RKO (cell line): ENCODE data around the gene NPM3.

Experiments
- DNase-seq: peaks from one replicate; pipeline ENCODE4 v3.0.0-alpha.2; 2016; ENCODE audit warnings: low spot score

Gene NPM3

DNA sequence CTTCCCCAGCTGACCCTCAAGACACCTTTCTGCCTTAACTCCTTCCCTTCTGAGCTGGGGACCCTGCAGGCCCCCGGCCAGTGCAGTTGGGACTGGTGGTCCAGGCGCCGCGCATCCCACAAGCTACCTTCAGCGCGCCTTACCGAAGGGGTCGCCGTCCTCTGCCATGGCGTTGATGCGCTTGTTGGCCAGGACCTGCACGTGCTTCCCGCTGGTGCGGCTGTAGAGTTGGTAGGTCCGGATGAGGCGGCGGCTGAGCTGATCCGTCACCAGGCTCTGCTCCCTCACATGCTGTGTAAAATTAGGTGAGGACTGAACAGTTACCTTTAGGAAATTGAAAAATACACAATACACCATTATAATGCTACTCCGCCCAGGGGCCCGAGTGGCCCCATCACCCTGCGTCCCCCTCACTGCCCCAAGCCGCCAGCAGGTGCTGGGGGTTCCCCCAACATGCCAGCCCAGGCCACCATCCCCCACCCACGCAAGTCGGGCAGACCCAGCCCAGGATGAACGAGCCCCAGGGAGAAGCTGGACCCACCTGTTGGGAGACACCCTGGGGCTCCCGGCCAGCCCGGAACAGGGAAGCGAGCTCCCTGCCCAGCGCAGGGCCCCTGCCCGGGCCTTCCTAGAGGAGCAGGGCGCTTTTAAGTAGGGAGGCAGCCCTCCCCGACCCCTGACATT is 8.5 kb downstream of the NPM3 start:
- no peak for DNase-seq

DNA sequence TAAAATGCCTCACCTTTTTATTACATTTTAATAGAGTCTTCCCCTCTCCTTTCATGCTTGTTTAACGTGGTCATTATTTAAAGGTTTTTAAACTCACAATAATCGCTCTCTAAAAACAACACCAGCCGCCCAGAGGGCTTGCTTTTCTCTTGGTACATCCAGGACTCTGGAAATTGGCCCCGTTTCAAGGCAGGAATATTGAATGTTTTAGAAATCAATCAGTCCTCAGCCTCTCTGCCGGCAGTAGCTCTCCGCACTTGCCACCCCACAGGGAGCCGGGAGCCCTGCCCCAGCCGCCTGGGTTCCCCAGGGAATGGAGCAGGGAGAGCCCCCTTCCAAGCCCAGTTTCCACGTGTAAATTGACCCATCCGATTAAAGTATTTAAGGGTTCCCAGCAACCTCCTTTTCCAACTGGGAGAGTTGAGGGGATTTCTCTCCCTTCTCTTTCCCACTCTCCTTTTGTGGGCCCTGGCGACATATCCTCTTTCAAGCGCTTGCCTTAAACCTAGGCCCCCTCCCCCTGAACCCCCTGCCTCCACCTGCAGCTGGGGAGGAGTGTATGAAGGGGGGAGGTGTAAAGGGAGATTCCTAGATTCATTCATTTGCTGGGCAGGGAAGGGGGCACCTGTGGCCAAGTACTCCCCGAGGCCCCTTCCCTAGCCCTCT is 9.2 kb downstream of the NPM3 start:
- DNase-seq, result no peak

DNA sequence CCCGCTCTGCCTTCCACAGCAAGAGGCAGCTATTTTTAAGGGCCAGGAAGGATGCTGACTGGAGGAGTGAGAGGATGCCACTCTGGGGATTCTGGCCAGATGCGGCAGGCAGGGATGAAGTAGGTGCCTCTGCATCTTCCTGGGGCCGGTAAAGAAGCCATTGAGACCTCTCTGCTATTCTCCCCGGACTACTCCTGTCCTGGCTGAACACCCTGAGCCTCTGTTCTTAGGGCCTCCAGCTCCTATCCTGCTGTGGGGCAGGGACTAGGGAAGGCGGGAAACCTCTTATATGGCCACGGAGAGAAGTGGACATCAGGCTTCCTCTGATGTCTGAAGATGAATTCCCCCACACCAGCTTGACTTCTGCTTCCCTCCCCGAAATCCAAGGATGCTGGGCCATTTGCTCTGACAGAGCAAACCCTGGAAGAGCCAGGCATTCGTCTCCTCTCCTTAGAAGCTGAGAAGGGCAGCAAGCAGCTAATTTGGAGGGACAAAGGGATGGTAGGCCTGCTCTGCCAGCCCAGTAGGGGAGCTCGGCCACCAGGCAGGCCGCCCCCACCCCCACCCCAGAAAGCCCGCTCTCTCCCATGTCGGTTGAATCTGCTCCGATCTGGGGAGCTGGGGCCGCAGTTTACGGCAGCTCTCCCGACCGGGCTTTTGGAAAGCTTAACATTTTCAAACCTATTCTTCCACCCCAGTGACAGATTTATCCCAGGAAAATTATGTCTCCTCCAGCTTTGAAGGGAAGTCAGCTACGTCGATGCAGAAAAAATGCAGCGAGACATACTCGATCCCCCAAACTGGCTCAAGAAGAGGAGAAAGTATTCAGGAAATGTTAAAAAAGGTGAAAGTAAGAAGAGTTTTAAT is 10.1 kb downstream of the NPM3 start:
- DNase-seq, result no peak

DNA sequence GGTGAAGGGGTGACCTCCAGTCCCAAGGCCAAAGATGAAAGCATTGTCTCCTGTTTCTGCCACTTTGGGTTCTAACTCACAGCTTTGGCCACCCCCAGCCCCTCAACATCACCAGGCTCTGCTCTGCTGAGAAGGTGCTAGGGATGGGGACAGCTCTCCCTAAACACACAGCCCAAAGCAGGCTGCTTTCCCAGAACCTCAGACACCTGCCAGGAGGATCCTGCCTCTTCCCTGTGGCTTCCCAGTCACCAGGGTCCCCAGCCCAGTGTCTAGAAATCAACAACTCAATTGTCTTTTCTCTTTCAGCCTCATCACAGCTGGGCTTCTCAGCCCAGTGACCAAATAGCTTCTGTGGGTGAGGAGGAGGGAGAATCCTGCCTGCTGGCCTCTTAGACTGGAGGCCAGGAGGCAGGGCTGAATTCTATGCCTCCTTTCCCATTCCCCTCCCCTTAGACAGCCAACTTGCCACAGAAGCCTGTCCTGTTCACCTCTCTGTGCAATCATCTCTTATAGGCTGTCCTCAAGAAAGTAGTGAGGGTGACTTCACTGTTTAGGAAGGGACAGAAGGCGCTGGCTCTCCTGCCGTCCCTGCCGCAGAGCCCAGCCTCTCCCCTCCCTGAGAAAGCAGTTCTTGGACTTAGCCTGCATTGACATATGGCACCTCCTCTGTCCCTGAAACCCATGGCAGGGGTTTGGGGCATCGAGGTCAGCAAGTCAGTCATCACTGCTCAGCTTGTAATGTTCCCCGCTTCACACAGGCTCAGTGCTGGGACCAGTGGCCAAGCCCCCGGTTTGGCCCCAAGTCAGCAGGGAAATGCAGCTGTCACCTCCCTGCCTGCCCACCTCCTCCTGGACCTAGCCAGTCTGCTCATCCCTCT is 11.0 kb downstream of the NPM3 start:
- no peak for DNase-seq

DNA sequence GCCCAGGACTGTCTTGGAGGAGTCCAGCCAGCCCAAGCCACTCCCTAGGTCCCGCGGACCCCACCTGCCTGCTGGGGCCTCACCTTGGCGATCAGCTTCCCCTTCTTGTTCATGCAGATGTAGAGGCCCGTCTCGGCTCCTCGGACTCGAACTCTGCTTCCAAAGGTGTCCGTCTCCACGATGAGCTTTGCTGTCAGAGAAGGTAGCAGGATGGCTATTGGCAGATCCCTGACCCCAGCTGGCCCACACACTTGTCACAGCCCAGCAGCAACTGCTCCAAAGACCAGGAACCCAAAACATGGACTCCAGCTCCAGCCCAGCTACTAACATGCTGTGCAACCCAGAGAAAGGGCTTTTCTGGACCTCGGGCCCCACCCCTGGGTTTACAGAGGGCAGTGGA is 11.9 kb downstream of the NPM3 start:
- DNase-seq, result no peak

DNA sequence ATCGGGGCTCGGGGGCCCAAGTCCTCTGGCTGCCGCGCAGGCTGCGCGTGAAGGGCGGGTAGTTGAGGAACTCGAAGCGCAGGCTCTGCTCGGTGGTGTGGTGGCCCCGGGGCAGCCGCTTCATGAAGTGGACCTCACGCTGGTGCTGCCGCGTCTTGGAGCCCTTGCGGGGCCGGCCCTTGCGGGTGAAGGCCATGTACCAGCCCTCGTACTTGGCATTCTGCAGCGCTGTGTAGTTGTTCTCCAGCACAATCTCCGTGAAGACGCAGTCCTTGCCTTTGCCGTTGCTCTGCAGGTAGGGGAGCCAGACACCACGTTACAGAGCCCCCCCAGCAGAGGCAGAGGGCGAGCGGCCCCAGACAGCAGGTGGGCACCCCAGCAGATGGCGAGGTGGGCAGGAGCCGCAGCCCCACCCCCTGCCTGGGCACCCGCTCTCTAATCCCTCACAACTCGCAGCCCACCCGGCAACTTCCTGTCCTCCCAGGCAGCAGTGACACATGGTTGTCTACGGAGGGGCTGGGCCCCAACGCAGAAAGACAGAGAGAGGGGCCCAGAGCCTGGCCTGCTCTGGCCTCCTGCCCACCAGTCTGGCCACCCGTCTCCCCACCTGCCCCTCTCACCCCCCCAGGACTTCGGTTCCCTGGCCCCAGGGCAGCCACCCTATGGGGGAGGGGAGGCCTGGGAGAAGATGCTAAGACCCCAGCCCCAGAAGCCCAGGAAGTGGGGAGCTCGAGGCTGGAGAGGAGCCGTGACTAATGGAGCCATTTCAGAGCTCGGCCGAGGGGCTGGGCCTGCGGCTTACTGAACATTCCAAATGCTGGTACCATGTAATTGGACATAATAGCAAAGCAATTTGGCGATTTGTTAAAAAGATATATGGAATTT is 12.7 kb downstream of the NPM3 start:
- DNase-seq, result no peak

DNA sequence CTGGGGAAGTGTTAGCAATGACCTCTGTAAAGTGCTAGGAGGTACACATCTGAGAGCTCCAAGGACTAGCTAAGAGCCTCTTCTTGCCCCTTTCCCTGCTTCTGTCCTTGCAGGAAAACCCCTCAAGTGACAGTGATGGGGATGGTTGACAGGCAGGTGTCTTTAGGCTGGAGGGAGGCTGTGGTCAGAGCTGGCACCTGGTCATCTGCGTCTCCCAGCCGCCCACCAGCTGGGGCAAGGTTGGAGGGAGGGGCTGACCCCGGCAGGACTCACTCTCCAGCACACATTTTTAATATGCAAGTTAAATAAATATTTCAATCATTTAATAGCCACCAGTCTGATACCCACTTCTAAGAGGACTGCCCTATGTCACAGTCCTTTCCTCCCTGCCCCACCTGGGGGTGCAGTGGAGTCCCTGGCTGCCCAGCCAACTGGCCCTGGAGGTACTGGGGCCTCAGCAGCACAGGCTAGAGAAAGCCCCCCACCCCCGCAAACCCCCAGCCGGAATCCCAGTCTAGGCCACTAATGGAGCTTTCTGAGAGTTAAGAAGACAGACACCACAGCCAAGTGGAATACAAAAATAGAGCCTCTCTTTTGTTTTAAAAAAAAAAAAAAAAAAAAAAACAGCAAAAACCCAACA is 13.6 kb downstream of the NPM3 start:
- DNase-seq, result no peak

DNA sequence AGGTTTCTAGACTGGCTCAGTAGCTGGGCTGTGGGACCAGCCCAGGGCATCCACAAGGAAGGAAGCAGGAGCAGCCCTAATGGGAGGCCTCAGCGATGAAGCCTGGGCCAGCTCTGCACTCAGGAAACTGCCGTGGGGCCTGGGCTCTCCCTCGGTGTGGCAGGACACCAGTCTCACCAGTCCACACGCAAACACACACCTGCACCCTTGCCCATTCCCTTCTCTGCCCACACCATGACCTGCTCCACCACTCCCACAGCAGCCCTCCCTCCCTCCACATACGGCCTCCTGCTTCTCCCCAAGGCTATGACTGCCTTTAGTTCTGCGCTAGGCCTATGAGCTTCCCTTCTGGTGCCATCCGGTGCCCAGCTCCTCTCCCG is 14.5 kb downstream of the NPM3 start:
- no peak for DNase-seq

DNA sequence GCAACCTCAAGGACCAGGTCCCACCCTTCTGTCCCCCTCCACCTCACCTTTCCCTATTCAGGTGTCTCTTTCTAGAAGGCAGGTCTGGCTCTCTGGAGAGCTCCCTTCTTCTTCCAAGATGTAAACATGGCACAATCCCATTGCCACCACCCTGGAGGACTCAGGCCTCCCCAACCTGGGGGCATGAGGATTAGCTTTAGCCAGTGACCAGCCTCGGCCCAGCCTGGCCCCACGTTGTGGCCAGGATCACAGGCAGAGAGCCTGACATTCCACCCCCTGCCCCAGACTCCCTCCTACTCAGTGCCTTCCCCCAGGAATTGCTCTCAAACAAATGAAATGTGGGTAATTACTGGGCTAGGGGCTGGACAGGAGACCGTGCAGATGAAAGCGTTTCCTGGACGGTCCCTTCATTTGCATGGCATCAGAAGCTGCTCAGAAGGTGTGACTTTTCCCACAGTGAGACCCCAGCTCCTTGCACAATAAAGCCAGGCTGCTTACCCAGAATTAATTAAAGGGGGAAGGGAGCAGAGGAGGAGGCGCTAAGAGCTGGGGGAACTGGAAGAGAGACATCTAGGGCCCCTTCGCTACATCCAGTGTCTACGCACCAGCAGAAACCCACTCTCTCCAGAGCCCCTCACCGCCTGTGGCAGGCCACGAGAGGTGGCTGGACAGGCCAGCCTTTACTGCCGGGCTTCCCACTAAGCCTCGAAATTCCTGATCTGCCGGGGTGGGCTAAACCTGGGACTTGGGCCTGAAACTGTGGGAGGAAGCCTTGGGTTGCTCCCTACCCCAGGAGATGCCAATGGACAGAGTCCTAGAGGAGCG is 15.1 kb downstream of the NPM3 start:
- no peak for DNase-seq

DNA sequence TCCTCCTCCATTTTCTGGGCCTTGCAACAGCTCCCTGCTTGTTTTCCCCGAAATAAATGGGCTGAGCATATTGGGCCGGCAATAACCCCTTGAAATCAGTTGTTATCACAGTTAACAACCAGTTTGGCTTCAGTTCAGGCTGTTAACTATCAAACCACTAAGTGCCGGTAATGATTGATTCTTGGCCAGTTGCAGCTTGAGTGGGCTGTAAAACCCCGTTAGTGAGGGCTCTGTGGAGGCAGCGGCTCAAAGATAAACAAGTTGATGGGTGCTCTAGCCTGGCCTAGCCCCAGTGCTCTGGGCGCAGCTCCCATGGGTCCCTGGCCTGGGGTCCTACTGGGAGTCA is 15.7 kb downstream of the NPM3 start:
- no peak for DNase-seq

DNA sequence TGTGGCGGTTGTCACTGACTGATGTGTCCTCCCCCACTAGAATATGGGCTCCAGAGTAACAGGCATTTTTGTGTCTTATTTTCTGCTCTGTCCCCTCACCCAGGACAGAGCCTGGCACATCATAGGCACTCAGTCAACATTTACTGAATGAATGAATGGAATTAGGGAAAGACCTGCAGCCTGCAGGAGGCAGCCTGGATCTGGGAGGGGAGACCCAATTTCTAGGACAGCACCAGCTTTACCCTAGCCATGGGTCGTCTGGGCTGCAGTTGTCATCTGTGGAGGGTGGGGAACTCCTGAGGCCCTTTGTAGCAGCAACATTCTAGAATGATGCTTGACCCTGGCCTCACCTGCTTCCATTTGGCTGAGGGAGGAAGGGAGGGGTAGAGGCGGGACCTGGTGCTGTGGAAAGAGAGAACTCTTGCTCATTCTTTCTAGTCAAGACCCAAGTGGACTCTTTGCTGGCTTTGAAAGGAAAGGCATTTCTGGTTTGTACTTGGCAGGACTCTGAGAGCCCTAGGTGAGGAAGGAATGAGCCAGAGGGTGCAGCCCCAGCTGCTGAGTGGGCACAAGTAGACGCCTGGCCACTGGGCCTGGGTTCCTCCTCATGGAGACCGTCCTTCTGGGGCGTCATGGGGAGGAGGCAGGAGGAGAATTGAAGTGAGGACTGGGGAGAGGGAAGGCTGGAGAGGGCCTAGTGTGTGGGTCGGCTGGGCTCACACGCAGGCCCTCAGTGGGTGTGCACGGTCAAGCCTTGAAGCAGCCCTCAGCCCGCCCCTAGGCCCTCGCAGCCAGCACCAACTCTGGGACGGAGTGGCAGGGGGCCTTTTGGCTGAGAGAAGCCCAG is 16.3 kb downstream of the NPM3 start:
- no peak for DNase-seq

DNA sequence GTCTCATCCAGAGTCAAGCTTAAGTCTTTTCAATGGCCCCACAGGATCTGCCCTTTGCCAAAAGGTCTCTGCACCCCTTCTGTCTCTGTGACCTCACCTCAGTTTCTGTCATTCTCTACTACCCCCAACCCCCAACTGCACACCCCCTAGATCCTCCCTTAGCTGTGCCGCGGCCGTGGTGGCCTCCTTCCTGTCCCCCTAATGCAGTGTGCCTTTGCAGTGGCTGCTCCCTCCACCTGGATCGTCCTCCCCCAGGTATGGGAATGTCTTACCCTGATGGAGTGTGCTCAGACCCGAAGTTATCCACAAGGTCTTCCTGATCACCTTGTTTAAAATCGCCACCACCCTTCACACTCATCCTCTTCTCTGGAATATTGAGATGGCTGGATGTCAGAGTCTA is 16.9 kb downstream of the NPM3 start:
- DNase-seq, result no peak

DNA sequence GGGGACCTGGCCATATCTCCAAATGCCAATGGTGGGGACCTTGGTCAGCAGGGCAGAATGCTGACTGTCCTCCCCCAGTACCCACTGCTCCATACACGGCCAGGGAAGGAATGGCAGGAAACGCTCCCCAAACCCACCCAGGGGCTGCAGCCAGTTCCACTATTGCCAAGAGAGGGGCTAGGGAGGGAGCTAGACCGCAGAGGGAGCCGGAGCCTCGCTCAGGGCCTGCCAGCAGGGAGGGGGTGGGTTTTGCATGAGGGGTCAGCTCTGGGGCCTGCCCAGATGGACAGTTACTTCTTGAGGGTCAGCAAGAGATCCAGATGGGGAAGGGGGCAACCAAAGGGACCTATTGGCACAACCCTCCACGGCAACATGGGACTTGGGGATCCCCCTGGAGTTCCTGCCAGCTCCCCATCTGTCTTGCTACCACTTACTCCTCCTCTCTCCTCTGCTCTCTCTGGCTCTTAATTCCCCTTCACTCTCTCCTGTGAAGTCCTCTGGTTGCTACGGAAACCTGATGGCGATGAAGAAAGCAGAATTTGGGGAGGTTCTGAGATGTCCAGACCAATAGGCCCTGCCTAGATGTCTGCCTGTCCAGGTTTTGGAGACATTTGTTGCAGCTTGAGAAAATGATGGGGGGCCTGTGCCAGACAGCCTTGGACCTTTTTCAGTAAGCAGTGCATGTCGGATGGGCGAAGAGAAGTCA is 20.0 kb downstream of the NPM3 start:
- DNase-seq, result no peak

DNA sequence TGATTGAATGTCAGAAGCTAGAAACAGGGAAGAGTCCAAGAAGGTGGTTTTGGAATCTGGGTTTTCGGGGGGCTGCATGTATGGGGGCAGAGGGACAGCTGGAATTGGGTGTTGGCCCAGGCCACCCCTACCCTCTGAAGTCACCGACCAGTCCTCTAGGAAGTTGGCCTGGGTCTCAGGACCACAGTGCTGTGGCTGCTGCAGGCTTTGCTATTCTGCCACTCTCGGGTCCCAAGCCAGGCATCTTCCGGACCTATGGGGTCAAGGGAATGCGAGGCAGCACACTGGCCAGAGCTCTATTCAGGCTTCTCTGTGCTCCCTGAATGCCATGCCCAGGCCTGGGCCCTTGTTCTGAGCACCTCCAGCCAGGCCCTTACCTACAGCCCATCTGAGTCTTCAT is 20.5 kb downstream of the NPM3 start:
- no peak for DNase-seq

DNA sequence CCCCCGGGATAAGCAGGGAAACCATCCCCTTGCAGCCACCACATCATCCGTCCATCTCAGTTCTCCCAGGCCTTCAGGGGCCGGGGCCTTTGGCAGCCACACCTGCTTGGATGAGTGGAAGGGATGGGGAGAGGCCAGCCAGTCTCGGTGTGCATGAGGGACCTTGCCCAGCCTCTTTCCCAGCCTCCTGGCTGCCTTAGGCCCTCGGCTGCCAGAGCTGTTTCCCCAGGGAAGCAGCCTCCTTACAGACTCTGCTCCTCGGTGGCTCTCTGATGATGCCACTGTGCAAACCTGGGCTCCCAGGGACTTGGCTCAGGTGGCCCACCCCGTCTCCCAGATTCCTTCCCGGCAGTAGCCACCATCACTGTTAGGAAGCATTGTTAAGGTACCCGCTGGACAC is 22.0 kb downstream of the NPM3 start:
- DNase-seq, result no peak

DNA sequence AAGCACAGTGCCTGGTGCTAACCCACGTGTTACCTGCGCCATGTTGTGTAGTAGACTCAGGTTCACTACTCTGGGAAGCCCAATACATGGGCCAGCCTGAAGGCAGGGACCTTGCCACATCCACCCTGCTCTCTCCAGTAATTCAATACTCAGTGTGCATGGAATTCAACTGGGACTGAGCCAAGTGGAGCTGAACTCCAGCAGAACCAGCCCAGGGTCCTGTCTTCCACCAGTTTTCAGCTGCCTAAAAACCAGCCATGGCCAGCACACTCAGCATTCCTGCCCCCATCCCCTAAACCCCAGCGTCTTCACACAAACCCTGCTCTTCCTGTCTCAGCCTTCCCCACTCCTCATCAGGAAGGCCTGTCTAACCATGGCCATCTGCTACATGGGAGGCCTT is 22.7 kb downstream of the NPM3 start:
- no peak for DNase-seq

DNA sequence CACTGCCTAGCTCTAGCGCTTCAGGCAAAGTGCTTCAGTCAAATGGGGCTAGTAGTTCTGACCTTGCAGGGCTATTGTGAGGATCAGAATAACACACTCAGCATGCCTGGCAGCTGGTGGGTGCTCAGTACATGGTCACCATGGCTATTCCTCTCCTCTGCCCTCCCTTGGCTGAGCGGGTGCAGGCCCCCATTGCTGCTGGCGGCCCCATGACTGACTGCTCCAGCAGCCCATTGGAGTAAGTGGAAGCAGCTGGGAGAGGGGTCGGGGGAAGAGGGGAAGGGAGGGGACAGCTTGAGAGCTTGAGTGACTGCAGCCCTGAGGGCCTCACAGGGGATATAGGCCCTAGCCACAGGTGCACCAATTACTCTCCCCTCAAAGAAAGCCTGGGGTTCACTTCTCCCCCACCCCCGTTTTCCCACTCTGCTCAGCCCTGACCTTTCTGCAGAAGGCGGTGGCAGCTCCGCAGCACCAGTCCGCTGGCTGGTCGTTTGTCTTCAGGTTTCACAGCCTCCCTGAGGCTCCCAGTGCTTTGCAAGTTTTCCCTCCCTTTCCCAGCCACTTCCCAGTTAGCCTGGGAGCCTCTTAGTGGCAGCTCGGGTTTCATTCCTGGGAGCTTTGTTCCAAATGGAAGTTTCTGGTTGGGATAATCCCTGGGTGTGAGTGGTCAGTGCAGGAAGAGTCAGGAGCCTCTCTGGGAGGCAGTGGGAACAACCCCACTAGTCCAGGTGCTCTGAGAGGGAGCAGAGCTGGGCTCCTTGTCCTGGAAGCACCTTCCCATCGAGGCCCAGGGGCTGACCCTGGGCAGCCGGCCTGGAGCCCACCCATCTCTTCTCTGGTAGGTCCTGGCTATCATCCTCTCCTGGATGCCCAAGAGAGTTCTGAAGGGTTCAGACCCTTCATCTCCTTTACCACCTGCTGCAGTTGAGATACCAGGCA is 23.7 kb downstream of the NPM3 start:
- DNase-seq, result no peak
